Mucosa of descending colon (tissue), 3 donors: ENCODE data around the gene IGSF8. TPM values are rescaled to one million over a fixed set of nuclear protein-coding genes. Genes with fewer than 3 reads are reported as not detected.
"Not testable (repeated sequence)": the region's sequence is repeated elsewhere in the genome, so short reads cannot be mapped to it uniquely, and the experiment has no call there.

Experiments used
- ATAC-seq: fragments of 200-7000 bp; cut with Tn5 transposase; one replicate; pipeline ENCODE4 v1.9.1; 2020; ENCODE audit warnings: mild to moderate bottlenecking, moderate library complexity
- DNase-seq, 3 donors: peaks; one replicate each; pipeline ENCODE4 v3.0.0-alpha.2; 2020
- H3K36me3 ChIP-seq: fragments of 200-600 bp; one replicate; pipeline ENCODE4 v1.8.0; 2021; ENCODE audit warnings: low read depth, mild to moderate bottlenecking
- H3K4me1 ChIP-seq: fragments of 200-600 bp; one replicate; pipeline ENCODE4 v1.8.0; 2021; ENCODE audit warnings: low read depth, mild to moderate bottlenecking
- H3K4me3 ChIP-seq: fragments of 200-600 bp; one replicate; pipeline ENCODE4 v1.8.0; 2021; ENCODE audit warnings: mild to moderate bottlenecking
- H3K9me3 ChIP-seq: fragments of 200-600 bp; one replicate; pipeline ENCODE4 v1.8.0; 2021; ENCODE audit warnings: mild to moderate bottlenecking
- CTCF ChIP-seq: fragments of 200-600 bp; IDR thresholded peaks from one replicate; pipeline ENCODE4 v1.8.0; 2022; ENCODE audit warnings: antibody characterized with exemption, mild to moderate bottlenecking
- intact Hi-C, 2 donors: fragments of 100-400 bp; cut with DNase I in 1 of 2; cut with micrococcal nuclease in 1 of 2; formaldehyde crosslinking; loops; one replicate each; pipeline versions ENCODE4 v1.11.0 to v1.11.1; 2022; cut with DNase I, micrococcal nuclease
- total RNA-seq, 3 donors: library from RNA; stranded (reverse); fragmentation: NEBNext Ultra II Directional in 2 of 3; extraction: Animal tissue kit (Norgen Biotek cat#: 25700) in 2 of 3; gene quantifications; one replicate each; pipeline versions ENCODE4 v1.2.1 to v1.2.4, GENCODE V29; 2021 to 2023
- donor health status: DM: no; HTN: no; CAD: no; lungs with moderate emphysema.
- donor health status: DM: no; HTN: no; CAD: no.
- donor health status: DM: no; HTN: yes; CAD: no.

The IGSF8 gene
- total RNA-seq, 3 donors from 2014 or later, result 38.3 to 65.0 (median 39.1) TPM

- Histone ChIP-seq H3K36me3 (no peaks in the 10 kb centered on the region), H3K4me3 (no peak within 1 kb of the TSS), H3K9me3 (no peaks in the 10 kb centered on the region), H3K4me1 (no peaks in the 10 kb centered on the region)
- intact Hi-C loops, result no loop called here
- TF ChIP-seq CTCF, result no peak
- DNase-seq (no peak), ATAC-seq (no peak)
Measured at GRCh38 chr1:160115545-160116282, 17.3 kb upstream of the IGSF8 start, which contains the start of gene ATP1A2. ATP1A2 (plus strand) TSS chr1:160115759; CDS start chr1:160115862, 103 bp downstream.

GRCh38 chr1:160114085-160114484 is 15.7 kb upstream of the IGSF8 start:
- no peaks in the 10 kb centered on the region for H3K4me1 ChIP-seq
- H3K36me3 ChIP-seq, result no peaks in the 10 kb centered on the region
- intact Hi-C loops, result no loop called here
- no peak for TF ChIP-seq CTCF
- no peak for DNase-seq
- H3K4me3 ChIP-seq, result no peak overlapping the region
- no peak for ATAC-seq
- H3K9me3 ChIP-seq, result no peaks in the 10 kb centered on the region

GRCh38 chr1:160113407-160113806 is 15.0 kb upstream of the IGSF8 start:
- H3K4me3 ChIP-seq, result no peak overlapping the region
- no peaks in the 10 kb centered on the region for H3K36me3 ChIP-seq
- no peaks in the 10 kb centered on the region for H3K9me3 ChIP-seq
- H3K4me1 ChIP-seq, result no peaks in the 10 kb centered on the region
- no peak for ATAC-seq
- no peak for DNase-seq
- TF ChIP-seq CTCF, result no peak
- intact Hi-C loops, result no loop called here

- Histone ChIP-seq H3K4me1 (no peaks in the 10 kb centered on the region), H3K4me3 (no peak overlapping the region), H3K9me3 (no peaks in the 10 kb centered on the region), H3K36me3 (no peaks in the 10 kb centered on the region)
- TF ChIP-seq CTCF, result no peak
- ATAC-seq (no peak), DNase-seq (no peak)
- intact Hi-C loops, result no loop called here
Measured at GRCh38 chr1:160112357-160112756, 13.9 kb upstream of the IGSF8 start.

- DNase-seq, H3K4me1 ChIP-seq, H3K36me3 ChIP-seq, H3K9me3 ChIP-seq, ATAC-seq, H3K4me3 ChIP-seq, intact Hi-C loops: not testable (repeated sequence)
Measured at GRCh38 chr1:160111462-160111861, 13.0 kb upstream of the IGSF8 start.

GRCh38 chr1:160109686-160110085 is 11.3 kb upstream of the IGSF8 start:
- intact Hi-C loops, result no loop called here
- H3K9me3 ChIP-seq, result no peaks in the 10 kb centered on the region
- DNase-seq (no peak), ATAC-seq (no peak)
- H3K4me3 ChIP-seq, result no peak overlapping the region
- no peaks in the 10 kb centered on the region for H3K36me3 ChIP-seq
- no peak for TF ChIP-seq CTCF
- no peaks in the 10 kb centered on the region for H3K4me1 ChIP-seq
